ENCODE measurements around the gene LRRTM4.

DNA sequence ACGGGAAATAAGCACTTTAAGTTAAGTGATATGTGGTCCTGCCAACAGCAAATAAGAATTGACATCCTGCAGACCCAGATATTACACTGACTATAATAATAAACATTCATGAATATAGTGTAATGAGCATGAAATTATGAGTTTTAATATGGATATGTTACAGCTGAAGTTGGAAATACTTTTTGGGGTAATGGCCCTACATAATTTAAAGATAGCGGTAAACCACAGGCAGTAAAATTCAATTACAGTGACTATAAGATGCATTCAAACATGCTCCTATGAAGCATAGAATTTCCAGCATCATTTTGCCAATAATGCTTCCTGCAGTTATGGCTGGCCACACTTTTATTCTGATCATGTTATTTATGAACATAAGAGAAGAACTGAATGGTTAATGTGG is 49.4 kb upstream of the LRRTM4 start:
- no peak for TF ChIP-seq POLR2AphosphoS5 (IDR thresholded peaks at IDR 0.05)
- TF ChIP-seq, protein P1, sequence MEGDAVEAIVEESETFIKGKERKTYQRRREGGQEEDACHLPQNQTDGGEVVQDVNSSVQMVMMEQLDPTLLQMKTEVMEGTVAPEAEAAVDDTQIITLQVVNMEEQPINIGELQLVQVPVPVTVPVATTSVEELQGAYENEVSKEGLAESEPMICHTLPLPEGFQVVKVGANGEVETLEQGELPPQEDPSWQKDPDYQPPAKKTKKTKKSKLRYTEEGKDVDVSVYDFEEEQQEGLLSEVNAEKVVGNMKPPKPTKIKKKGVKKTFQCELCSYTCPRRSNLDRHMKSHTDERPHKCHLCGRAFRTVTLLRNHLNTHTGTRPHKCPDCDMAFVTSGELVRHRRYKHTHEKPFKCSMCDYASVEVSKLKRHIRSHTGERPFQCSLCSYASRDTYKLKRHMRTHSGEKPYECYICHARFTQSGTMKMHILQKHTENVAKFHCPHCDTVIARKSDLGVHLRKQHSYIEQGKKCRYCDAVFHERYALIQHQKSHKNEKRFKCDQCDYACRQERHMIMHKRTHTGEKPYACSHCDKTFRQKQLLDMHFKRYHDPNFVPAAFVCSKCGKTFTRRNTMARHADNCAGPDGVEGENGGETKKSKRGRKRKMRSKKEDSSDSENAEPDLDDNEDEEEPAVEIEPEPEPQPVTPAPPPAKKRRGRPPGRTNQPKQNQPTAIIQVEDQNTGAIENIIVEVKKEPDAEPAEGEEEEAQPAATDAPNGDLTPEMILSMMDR (IDR thresholded peaks at IDR 0.05) = no peak
- TF ChIP-seq POLR2A (IDR thresholded peaks at IDR 0.05) = no peak

Data from upper lobe of left lung (tissue), 4 donors.